Body of pancreas (tissue), 4 donors: ENCODE results near the gene MACO1.

Experiments used
- POLR2A ChIP-seq, 3 donors: fragments of 450-650 bp; IDR thresholded peaks; one replicate each; pipeline ENCODE4 v1.6.1; 2016; ENCODE audit warnings: antibody characterized with exemption in 3 of 3, mild to moderate bottlenecking in 2 of 3
- TF ChIP-seq, protein P1 (sequence below), 7 experiments: fragments of 450-650 bp in 4 of 7; fragments of 200-600 bp in 3 of 7; sonication (generic) in 3 of 7; IDR thresholded peaks; one replicate each; pipeline ENCODE4 v1.5.1; 2016 to 2019; ENCODE audit warnings: antibody characterized with exemption in 7 of 7

DNA sequence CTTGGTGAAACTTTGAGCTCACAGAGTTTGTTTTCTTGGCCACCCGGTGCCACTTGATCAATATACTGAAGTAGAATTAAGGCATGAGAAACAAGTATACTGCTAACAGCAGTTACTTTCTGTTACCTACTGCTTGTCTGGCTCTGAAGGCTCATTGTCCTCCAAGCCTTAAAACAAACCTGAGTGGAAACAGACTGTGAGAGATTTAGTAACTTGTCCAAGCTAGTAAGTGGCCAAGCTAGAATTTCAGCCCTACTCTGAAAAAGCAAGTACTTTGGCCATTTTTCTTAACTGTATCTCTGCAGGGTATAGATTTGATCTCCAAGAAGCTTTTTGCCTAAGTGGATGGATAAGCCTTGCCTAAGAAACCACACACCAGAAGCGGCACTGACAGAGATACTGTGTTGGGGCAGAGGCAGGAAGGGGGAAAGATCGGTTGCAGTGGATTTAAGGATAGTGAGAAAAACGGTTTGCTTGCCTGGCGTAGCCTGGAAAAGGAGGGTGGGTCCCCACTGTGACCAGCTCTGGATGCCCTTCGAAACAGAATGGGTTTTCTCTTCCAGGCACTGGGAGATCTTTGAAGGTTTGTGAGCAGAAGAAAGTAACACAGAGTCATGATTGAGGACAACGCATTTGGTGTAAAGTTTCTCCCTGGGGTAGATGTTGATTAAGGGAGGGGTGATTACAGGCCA, 2.1 kb upstream of the MACO1 start:
- TF ChIP-seq, protein P1, sequence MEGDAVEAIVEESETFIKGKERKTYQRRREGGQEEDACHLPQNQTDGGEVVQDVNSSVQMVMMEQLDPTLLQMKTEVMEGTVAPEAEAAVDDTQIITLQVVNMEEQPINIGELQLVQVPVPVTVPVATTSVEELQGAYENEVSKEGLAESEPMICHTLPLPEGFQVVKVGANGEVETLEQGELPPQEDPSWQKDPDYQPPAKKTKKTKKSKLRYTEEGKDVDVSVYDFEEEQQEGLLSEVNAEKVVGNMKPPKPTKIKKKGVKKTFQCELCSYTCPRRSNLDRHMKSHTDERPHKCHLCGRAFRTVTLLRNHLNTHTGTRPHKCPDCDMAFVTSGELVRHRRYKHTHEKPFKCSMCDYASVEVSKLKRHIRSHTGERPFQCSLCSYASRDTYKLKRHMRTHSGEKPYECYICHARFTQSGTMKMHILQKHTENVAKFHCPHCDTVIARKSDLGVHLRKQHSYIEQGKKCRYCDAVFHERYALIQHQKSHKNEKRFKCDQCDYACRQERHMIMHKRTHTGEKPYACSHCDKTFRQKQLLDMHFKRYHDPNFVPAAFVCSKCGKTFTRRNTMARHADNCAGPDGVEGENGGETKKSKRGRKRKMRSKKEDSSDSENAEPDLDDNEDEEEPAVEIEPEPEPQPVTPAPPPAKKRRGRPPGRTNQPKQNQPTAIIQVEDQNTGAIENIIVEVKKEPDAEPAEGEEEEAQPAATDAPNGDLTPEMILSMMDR (IDR thresholded peaks at IDR 0.05), result no peak
- no peak for TF ChIP-seq POLR2A (IDR thresholded peaks at IDR 0.05)
